GM19328 (cell line): ENCODE measurements around the gene TRIP12.
"Not testable (repeated sequence)": the region's sequence is repeated elsewhere in the genome, so short reads cannot be mapped to it uniquely, and the experiment has no call there.

Experiments used
- ATAC-seq: cut with Tn5 transposase; IDR thresholded peaks from one replicate; pipeline ENCODE4 v1.9.1; 2021; ENCODE audit warnings: mild to moderate bottlenecking, moderate library complexity; ENCODE audit not compliant: unreplicated experiment

Gene TRIP12

GRCh38 chr2:229725716-229726574 lies 195.9 kb downstream of the TRIP12 start:
- ATAC-seq: no peak

DNA sequence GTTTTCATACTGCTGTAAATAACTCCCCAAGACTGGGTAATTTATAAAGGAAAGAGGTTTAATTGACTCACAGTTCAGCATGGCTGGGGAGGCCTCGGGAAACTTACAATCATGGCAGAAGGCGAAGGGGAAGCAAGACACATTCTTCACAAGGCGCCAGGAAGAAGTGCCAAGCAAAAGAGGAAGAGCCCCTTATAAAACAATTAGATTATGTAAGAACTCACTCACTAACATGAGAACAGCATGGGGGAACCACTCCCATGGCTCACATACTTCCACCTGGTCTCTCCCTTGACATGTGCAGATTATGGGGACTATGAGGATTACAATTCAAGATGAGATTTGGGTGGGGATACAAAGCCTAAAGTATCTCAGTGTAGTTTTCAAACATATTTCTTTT lies 198.6 kb downstream of the TRIP12 start:
- ATAC-seq: not testable (repeated sequence)

DNA sequence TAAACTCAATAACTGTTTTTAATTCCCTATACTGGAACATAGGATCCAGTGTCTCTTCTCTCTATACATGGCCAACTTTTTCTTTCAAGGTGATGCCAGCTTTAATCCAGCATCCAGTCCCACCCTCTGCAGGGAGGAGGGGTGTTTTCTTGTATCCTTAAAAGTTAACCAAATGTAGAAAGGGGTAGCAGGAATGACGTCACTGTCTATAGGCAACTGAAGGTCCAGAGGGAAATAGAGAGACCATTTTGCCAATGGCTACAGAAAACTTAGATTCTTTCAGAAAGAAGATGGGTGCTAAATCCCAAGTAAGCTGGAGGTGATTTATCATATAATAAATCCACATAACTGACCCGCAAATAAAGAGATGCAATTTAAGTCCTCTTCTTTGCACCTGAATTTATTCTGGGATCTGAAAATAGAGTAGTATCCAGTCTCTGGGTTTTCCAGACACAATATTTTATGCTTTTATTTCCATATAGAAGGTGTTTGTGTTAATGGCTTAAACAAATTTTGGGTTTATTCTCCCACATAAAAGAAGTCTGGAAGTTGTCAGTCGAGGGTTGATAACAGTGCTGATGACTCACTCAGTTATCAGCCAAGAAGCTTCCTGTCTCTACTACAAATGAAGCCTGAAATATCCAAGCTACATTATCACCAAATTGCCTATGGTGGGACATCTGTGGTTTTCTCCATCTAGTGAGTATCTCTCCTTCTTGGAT lies 201.7 kb downstream of the TRIP12 start:
- ATAC-seq: no peak

GRCh38 chr2:229718057-229718456 lies 203.8 kb downstream of the TRIP12 start:
- ATAC-seq: no peak

GRCh38 chr2:229715895-229716507 lies 205.8 kb downstream of the TRIP12 start:
- ATAC-seq: no peak

DNA sequence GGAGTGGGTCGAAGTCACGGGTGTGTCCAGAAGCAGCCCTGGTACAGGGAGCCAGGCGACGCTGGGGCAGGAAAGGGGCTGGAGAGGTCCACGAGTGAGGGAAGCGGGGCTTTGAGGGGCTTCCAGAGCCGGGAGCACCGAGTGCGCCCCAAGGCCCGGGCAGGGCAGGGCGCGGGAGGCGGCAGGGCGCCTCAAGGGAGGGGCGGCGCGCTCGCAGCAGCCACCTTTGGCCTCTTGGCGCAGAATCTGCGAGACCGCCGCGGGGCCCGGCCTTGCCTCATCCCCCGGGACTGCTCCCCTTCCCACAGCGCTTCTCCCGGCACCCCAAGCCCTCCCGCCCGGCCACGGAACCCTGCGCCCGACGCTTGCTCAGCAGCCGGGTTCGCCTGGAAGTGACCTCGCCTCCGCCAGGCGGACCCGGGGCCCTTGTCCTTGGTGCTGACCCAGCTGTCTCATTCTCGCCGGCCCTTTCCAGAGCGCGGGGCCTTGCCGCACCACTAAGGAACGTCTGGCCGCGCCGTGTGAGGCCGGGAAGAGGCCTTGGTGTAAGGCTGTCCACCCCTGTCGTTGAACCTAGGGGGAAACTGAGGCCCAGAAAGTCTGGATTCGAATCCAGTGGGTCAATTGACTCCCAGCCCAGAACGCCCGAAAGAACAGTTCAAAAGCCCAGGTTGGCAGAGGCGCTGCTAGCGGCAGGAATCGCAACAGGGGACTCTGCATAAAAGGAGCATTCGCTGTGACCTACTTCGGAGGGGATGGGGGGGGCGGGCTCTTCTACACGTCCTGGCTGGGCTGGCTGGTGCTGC lies 206.9 kb downstream of the TRIP12 start:
- ATAC-seq: peak; percentile 25

GRCh38 chr2:229714080-229714735 lies 207.6 kb downstream of the TRIP12 start, which contains the start of gene DNER:
Gene DNER, minus strand, starts transcription at chr2:229714555. Its CDS starts 132 bp downstream, at chr2:229714423.
- ATAC-seq: peak; percentile 89
